Measurements from ENCODE around the gene RCC2.

GRCh38 chr1:17425806-17426600 lies 13.5 kb downstream of the RCC2 start:
- TF ChIP-seq EZH2phosphoT487 (IDR thresholded peaks at IDR 0.05; ENCODE audit: borderline replicate concordance, low read depth) (no peak), CTCF (IDR thresholded peaks at IDR 0.05) (no peak), RCOR1 (IDR thresholded peaks at IDR 0.05; ENCODE audit: low read length) (no peak), IRF3 (IDR thresholded peaks at IDR 0.05; ENCODE audit: low read depth, low read length) (no peak), RAD21 (IDR thresholded peaks at IDR 0.05; ENCODE audit: low read length) (no peak), YY1 (IDR thresholded peaks at IDR 0.05; ENCODE audit: low read depth) (no peak), TAF1 (IDR thresholded peaks at IDR 0.05; ENCODE audit: borderline replicate concordance, low read depth, low read length) (no peak), MXI1 (IDR thresholded peaks at IDR 0.05; ENCODE audit: low read depth, low read length) (no peak), EP300 (IDR thresholded peaks at IDR 0.05; ENCODE audit: borderline replicate concordance in 1 of 2, low read depth in 1 of 2, low read length in 1 of 2) (no peak)
